ENCODE results near the gene NIPBL. TPM values are rescaled to one million over a fixed set of nuclear protein-coding genes. Genes with fewer than 3 reads are reported as not detected.

The NIPBL gene, protein sequence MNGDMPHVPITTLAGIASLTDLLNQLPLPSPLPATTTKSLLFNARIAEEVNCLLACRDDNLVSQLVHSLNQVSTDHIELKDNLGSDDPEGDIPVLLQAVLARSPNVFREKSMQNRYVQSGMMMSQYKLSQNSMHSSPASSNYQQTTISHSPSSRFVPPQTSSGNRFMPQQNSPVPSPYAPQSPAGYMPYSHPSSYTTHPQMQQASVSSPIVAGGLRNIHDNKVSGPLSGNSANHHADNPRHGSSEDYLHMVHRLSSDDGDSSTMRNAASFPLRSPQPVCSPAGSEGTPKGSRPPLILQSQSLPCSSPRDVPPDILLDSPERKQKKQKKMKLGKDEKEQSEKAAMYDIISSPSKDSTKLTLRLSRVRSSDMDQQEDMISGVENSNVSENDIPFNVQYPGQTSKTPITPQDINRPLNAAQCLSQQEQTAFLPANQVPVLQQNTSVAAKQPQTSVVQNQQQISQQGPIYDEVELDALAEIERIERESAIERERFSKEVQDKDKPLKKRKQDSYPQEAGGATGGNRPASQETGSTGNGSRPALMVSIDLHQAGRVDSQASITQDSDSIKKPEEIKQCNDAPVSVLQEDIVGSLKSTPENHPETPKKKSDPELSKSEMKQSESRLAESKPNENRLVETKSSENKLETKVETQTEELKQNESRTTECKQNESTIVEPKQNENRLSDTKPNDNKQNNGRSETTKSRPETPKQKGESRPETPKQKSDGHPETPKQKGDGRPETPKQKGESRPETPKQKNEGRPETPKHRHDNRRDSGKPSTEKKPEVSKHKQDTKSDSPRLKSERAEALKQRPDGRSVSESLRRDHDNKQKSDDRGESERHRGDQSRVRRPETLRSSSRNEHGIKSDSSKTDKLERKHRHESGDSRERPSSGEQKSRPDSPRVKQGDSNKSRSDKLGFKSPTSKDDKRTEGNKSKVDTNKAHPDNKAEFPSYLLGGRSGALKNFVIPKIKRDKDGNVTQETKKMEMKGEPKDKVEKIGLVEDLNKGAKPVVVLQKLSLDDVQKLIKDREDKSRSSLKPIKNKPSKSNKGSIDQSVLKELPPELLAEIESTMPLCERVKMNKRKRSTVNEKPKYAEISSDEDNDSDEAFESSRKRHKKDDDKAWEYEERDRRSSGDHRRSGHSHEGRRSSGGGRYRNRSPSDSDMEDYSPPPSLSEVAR (N-terminal part only)
- total RNA-seq: 10 to 100 TPM; 48.8 to 57.7 TPM
- polyA plus RNA-seq (ENCODE audit: insufficient read length in 6 of 6): 10 to 100 TPM; 56.0 to 80.2 (median 71.1) TPM
- long read RNA-seq, donor 1, partial matches to known transcripts: 7 of 8 reads
- long read RNA-seq, donor 1, other reads (novel, unspliced or antisense): 0 of 8 reads
- long read RNA-seq, donor 2, partial matches to known transcripts: 27 of 31 reads
- long read RNA-seq, donor 2, other reads (novel, unspliced or antisense): 0 of 31 reads
- long read RNA-seq, donor 3, partial matches to known transcripts: 0 of 1 reads
- long read RNA-seq, donor 3, other reads (novel, unspliced or antisense): 0 of 1 reads
- long read RNA-seq, donor 4, partial matches to known transcripts: 2 of 3 reads
- long read RNA-seq, donor 4, other reads (novel, unspliced or antisense): 1 of 3 reads
- long read RNA-seq, donor 5: 0 reads
- long read RNA-seq, donor 6, partial matches to known transcripts: 10 of 16 reads
- long read RNA-seq, donor 6, other reads (novel, unspliced or antisense): 6 of 16 reads
- long read RNA-seq, donor 7, partial matches to known transcripts: 9 of 9 reads
- long read RNA-seq, donor 7, other reads (novel, unspliced or antisense): 0 of 9 reads
- long read RNA-seq, donor 8: 0 reads
- long read RNA-seq, donor 9: 0 reads
- long read RNA-seq, donor 10, partial matches to known transcripts: 2 of 2 reads
- long read RNA-seq, donor 10, other reads (novel, unspliced or antisense): 0 of 2 reads
- long read RNA-seq, donor 11, partial matches to known transcripts: 14 of 14 reads
- long read RNA-seq, donor 11, other reads (novel, unspliced or antisense): 0 of 14 reads
- long read RNA-seq, donor 12: 0 reads

DNA sequence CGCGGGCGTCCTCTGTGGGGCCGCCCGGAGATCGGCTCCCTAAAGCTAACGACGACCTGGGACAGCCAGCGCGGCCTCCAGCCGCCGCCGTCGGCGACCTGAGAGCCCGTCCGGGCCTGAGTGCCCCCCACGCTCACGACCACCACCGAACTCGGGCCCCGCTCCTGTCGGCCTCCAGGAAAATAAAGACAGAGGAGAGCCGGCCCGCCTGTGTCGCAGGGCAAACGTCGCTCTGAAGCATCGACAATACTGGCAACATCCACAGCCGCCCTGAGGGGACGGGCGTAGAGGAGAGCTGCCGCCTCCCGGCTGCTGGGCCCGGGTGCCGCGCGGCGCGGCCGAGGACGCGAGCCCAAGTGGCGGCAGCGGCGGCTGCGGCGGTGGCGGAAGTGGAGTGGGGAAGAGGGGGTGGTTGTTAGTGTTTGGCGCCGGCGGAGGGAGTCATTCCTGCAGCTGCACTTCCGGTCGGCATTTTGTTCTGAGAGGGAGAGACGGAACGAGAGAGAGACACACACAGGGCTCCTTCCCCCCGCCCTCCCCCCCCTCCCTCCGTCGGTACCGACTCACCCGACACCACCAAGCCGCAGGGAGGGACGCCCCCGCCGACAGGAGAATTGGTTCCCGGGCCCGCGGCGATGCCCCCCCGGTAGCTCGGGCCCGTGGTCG is at the start of gene NIPBL:
TSS of gene NIPBL (plus strand) at position 471 of the 666 bp plus-strand sequence. CDS start 76,928 bp downstream, outside the sequence.
- intact Hi-C loops (cut with DNase I): loop anchor here in 1 of 2 donors (10.0 kb wide), 1 partner anchor 68 kb away; no protein-coding TSS in a partner anchor
- TF ChIP-seq, protein P1, sequence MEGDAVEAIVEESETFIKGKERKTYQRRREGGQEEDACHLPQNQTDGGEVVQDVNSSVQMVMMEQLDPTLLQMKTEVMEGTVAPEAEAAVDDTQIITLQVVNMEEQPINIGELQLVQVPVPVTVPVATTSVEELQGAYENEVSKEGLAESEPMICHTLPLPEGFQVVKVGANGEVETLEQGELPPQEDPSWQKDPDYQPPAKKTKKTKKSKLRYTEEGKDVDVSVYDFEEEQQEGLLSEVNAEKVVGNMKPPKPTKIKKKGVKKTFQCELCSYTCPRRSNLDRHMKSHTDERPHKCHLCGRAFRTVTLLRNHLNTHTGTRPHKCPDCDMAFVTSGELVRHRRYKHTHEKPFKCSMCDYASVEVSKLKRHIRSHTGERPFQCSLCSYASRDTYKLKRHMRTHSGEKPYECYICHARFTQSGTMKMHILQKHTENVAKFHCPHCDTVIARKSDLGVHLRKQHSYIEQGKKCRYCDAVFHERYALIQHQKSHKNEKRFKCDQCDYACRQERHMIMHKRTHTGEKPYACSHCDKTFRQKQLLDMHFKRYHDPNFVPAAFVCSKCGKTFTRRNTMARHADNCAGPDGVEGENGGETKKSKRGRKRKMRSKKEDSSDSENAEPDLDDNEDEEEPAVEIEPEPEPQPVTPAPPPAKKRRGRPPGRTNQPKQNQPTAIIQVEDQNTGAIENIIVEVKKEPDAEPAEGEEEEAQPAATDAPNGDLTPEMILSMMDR (IDR thresholded peaks at IDR 0.05): no peak
- H3K4me1 ChIP-seq: peaks cover 25 to 49% of the 10 kb centered on the region in 2 donors

DNA sequence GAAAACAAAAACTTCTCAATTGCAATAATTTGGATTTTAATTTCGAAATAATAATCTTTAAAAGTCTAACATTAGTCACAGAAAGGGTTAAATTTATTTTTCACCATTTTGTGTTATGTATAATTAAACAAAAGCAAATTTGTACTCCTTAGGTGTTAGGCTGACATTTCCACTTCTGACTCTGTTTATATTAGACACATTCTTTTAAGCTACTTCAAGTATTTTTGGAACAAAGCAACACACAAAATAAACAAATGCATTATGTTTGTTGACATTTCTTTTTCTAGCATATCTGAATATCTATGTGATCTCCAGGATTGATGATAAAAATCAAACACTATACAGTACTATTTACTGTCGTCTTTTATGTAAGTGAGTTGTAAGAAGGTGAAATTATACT is 44.3 kb upstream of the NIPBL start:
- DNase-seq (no peak), ATAC-seq (peak; percentile 50)
- intact Hi-C loops (cut with DNase I): no loop called here
- Histone ChIP-seq H3K27me3 (no peaks in the 10 kb centered on the region), H3K27ac (no peak overlapping the region), H3K9me3 (no peaks in the 10 kb centered on the region), H3K4me1 (no peaks in the 10 kb centered on the region), H3K36me3 (no peaks in the 10 kb centered on the region), H3K4me3 (no peak overlapping the region)
- TF ChIP-seq, protein P1 (IDR thresholded peaks at IDR 0.05): no peak

More for the DNA sequence above, at the start of gene NIPBL:
- H3K36me3 ChIP-seq: no peaks in the 10 kb centered on the region
- H3K9me3 ChIP-seq: no peaks in the 10 kb centered on the region
- peak within 1 kb of the TSS; percentile 72 to 76 for H3K4me3 ChIP-seq
- ATAC-seq (peak; percentile 79), DNase-seq (peak; percentile 86 to 96 (median 94))
- peak within 1 kb of the TSS; percentile 97 to 98 for H3K27ac ChIP-seq
- H3K27me3 ChIP-seq: no peaks in the 10 kb centered on the region

DNA sequence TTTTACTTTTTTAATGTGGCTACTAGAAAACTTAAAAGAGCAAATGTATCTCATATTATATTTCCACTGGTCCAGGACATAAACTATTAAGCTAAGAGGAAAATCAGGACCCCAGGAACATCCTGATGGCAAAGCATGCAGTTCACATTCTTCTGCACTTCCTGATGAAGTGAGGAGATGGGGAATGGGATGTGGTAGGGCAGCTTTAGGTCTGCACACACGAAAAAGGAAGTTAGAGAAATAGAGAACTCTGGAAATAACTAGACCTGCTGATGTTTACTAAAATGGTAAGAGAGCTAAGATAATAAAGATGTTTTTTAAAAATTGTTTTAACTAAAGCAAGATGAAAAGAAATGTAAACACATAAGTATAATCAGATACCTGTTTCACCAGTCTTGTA is 39.7 kb upstream of the NIPBL start:
- Histone ChIP-seq H3K27me3 (no peaks in the 10 kb centered on the region), H3K36me3 (no peaks in the 10 kb centered on the region), H3K27ac (peak overlapping the region in 1 of 2 donors; percentile 4), H3K4me1 (no peaks in the 10 kb centered on the region), H3K4me3 (no peak overlapping the region), H3K9me3 (no peaks in the 10 kb centered on the region)
- intact Hi-C loops (cut with DNase I): no loop called here
- ATAC-seq (peak; percentile 41), DNase-seq (peak in 1 of 4 donors; percentile 4)
- TF ChIP-seq, protein P1 (IDR thresholded peaks at IDR 0.05): no peak

Data from left lung (tissue), 14 donors.